ENCODE results near the gene FPR1.

Gene FPR1

DNA sequence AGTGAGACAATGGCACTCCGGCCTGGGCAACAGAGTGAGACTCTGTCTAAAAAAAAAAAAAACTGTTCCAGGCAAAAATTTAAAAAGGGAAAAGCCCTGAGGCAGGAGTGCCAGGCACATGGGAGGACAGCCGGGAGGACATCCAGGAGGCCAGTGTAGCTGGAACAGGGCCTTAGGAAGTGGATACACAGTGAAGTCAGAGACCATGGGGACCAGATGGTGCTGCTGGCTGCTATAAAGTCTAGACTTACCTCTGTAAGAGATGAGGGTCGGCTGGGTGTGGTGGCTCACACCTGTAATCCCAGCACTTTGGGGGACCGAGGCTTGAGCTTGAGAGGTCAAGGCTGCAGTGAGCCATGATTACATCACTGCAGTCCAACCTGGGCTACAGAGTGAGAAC, 42.9 kb downstream of the FPR1 start:
- DNase-seq (ENCODE audit: low read depth in 2 of 3, low spot score in 2 of 3) = no peak

DNA sequence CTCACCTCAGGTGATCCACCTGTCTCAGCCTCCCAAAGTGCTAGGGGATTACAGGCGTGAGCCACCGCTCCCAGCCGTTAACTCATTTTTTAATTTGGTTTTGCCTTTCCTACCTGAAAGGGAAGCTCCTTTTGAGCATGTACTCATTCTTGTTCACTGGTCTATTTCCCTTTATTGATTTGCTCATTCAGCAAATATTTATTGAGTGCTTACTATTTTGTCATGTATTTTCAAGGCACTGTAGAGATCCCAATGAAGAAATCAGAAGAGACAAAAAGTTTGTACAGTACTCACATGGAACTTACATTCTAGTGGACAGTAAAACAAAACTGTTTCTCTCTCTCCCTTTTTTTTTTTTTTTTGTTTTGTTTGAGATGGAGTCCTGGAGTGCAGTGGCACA, 44.8 kb downstream of the FPR1 start:
- DNase-seq (ENCODE audit: low read depth in 2 of 3, low spot score in 2 of 3) = no peak

DNA sequence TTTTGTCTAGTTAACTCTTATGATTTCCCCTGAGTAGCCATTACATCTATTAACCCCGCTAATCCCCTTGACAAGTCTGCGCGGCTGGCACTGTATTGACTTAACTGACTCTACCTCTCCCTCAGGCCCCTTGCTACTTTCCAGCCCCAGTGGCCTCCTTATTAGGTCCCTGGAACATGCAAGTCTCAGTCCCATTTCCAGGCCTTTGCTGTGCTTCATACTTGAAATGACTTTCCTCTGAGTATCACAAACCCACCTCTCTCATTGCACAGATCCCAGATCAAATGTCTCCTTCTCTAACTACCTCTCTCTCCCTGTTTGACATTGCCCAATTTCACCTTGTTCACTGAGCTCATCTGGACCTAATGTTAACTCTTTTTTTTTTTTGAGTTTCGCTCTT, 45.4 kb downstream of the FPR1 start:
- no peak for DNase-seq (ENCODE audit: low read depth in 2 of 3, low spot score in 2 of 3)

DNA sequence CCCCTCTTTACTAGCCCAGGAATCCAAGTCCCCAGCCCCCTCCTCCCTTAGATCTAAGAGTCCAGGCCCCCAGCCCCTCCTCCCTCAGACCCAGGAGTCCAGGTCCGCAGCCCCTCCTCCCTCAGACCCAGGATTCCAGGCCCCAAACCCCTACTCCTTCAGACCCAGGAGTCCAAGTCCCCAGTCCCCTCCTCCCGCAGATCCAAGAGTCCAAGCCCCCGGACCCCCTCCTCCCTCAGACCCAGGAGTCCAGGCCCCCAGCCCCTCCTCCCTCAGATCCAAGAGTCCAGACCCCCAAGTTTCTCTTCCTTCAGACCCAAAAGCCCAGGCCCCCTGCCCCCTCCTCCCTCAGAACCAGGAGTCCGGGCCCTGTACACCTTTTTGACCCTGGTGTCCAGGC, 47.1 kb downstream of the FPR1 start:
- no peak for DNase-seq (ENCODE audit: low read depth in 2 of 3, low spot score in 2 of 3)

DNA sequence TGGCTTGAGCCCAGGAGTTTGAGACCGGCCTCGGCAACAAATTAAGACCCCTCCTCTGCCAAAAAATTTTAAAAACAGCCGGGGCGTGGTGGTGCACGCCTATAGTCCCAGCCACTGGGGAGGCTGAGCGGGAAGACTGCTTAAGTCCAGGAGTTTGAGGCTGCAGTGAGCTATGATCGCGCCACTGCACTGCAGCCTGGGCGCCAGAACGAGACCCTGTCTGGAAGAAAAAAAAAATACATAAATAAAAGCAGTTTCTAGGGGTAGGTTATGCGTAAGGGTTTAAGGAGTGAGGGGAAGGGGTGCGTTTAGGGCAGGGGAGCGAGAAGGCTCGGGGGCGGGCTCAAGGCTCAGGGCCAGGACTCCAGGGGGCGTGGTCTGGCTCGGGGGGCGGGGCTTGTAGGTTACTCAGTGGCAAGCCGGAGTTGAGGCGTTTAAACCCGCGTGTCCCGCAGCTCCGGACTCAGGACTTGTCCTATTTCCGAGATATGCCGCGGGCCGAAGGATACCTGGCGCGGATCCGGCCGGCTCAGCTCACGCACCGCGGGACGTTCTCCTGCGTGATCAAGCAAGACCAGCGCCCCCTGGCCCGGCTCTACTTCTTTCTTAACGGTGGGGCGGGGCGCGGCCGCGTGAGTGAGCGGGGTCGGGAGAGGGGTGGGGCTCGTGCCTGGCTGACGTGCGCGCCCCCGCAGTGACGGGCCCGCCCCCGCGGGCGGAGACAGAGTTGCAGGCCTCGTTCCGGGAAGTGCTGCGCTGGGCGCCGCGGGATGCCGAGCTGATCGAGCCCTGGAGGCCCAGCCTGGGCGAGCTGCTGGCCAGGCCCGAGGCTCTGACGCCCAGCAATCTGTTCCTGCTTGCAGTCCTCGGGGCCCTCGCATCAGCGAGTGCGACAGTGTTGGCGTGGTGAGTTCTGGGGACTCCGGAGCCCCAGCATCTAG, 47.8 kb downstream of the FPR1 start:
- DNase-seq (ENCODE audit: low read depth in 2 of 3, low spot score in 2 of 3) = peak; percentile 88 to 93 (median 91)

DNA sequence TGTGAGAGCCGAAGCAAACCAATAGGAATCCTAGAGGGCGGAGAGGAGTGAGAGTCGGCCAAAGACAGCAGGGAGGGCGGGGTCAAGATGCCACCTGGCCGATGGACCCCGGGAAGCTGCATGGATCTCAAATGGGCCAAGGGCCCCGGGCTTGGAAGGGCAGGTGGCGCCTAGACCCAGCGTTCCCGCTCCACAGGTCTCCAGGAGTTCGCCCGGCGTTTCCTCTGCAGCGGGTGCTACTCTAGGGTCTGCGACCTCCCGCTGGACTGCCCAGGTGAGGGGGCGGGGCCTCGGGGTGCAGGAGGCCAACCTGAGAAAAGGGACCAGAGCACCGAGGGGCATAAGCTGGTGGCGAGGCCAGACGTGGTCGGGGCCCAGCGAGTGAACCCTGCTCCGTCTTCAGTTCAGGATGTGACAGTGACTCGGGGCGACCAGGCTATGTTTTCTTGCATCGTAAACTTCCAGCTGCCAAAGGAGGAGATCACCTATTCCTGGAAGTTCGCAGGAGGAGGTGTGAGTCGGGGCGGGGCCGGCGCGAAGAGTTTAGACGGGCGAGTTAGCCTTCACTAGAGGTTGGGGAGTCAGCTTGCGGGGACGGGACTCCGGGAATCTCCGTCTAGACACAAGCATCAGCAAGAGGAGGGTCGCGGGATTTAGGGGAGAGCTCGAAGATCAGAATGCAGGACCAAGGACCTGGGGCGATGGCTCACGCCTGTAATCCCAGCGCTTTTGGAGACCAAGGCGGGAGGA, 48.7 kb downstream of the FPR1 start:
- no peak for DNase-seq (ENCODE audit: low read depth in 2 of 3, low spot score in 2 of 3)

DNA sequence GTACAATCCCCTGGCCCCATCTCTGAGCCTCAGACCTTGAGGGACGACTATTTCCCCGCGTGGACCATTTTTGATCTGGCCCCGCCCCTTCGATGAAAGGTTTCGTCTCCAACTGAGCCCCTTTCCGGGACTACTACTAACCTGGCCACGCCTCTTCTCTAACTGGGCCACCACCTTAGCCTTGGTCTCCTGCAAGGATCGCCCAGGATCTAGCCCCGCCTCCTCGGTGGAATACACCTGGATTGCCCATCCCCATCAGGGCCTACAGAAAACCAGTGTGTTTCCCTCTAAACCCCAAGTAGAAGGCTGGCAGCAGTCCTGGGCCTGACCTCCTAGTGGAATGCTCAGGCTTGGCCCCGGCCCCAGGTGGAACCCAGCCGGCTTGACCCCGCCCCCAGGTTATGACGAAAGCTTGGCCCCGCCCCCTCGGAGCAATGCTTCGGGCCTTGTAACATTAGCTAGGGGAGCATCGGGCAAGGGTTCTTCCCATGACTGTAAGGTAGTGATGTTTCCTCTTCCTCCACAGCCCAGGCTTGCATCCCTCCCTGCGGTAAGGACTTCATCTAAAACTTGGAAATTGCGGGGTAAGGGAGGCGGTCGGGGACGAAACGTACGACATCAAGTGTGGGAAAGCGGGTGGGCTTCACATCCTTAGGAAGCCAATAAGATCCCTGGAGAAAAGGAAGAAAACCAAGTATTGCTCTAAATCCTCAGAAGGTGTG, 49.4 kb downstream of the FPR1 start:
- DNase-seq (ENCODE audit: low read depth in 2 of 3, low spot score in 2 of 3) = peak in 1 of 3 experiments; percentile 26

DNA sequence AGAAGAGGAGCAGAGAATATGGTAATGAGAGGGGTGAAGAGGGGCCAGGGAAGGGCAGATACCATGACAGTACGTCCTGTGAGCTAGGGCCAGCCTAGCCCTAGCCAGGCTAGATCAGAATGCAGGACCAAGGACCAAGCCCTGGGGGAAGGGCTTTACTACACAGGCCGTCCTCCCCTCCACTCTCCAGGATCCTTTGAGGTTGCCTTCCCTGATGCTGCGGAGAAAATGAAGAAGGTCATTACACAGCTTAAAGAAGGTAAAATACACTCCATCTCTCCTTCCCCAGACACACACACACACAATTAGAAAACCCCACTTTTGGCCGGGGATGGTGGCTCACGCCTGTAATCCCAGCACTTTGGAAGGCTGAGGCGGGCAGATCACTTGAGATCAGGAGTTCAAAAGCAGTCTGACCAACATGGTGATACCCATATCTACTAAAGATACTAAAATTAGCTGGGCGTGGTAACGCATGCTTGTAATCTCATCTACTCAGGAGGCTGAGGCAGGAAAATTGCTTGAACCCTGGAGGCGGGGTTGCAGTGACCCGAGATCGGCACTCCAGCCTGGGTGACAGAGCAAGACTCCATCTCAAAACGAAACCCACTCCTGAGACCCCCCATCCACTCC, 50.1 kb downstream of the FPR1 start:
- DNase-seq (ENCODE audit: low read depth in 2 of 3, low spot score in 2 of 3) = no peak

DNA sequence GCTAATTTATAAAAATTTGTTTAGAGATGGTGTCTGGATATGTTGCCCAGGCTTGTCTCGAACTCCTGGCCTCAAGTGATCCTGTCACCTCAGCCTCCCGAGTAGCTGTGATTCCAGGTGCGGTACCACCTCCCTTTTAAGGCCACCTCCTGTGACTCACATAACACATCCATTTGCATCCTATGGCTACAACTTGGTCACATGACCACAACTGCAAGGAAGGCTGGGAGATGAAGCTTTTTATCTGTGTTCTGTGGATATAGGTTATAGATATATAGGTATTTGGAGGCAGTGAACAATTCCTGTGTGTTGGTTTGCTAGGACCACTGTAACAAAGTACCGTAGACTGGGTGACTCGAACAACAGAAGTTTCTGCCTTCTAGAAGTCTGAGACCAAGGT, 52.5 kb downstream of the FPR1 start:
- DNase-seq (ENCODE audit: low read depth in 2 of 3, low spot score in 2 of 3) = no peak

DNA sequence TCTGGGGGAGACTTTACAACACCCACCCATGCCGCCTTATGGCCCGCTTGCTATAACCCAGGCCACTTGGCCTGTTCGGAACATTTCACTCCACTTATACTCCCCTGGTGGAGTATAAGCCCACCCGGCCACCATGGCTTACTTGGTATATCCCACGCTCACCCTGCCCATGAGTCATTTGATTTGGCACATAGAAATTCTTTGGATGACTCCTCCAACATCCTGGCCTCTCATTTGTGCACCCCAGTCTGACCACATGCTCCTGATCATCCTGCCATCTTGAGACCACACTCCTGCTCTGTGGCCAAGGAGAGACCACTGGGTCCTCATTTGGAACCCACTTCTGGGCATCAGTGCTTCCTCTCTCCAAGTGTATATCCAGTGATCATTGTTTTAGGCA, 53.4 kb downstream of the FPR1 start:
- DNase-seq (ENCODE audit: low read depth in 2 of 3, low spot score in 2 of 3) = no peak

DNA sequence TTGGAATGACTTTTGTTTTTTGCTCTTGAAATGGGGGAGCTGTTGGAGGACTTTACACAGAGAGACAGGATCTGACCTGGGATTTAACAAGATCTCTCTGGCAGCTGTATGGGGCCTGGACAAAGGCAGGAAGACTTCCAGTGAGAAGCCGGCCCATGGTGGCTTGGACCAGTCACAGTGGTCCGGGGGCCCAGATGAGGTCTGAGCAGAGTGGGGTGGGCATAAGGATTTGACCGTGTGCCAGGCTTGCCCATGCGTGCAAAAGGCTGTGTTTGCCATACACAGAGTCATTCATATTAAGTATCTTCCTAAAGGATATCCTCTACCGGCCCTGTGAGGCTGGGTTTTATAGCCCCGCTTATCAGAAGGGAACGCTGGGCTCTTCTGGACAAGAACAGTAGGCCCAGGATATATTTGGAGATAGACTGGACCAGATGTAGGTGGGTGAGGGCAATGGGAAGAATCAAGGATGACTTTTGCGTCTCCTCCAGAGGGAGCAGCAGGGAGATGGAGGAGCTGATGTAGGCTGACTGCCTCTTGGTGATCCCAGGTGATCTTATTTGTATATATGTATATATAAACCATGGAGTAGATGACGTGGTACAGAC, 54.4 kb downstream of the FPR1 start:
- DNase-seq (ENCODE audit: low read depth in 2 of 3, low spot score in 2 of 3) = no peak

DNA sequence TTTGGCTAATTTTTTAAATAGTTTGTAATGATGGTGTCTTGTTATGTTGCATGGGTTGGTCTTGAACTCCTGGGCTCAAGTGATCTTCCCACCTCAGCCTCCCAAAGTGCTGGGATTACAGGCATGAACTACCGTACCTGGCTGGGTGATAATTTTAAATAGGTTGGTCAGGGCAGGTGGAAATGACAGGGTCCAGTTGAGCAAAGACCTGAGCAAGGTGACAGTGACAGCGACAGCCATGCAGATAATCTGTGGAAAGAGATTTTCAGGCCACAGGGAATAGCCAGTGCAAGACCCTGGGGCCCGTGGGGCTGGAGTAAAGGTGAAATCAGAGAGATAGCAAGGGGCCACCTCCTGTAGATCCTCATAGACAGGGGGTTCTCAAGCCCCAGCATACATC, 55.1 kb downstream of the FPR1 start:
- no peak for DNase-seq (ENCODE audit: low read depth in 2 of 3, low spot score in 2 of 3)
